ENCODE results near the gene ZNF280B.
"Not testable (repeated sequence)": the region's sequence is repeated elsewhere in the genome, so short reads cannot be mapped to it uniquely, and the experiment has no call there.

Gene ZNF280B

DNA sequence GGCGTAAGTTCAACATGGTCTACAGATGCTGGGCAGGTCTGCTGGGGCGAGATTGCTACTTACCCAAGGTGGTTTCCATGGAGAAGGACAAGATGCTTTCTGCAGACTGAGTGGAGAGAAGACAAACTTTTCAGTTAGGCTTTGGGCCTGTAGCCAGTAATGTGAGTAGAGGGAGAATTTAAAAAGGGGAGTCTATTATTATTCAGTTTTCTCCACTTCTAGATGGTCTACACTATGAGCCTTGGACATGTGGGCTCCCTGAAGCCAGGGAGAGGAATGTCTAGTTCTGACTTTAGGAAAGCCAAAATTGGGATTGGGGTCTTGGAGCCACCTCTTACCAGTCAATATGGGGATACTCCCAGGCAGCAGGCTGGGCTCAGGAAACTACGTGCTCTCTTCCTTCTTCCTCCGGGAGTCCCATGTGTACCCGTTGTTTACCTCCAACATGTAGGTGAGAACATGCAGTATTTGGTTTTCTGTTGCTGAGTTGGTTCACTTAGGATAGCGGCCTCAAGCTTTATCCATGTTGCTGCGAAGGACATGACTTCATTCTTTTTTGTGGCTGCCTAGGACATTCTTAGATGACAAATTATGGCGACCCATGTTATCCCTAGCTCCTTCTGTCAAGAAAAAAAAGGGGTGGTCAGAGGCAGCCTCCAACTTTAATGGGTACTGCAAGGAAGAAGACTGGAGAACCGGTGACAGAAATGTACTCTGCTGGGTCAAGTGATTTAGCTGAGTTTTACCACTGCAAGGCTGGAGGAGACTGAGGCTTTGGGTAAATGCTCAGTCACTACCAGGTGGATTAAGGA, 26.3 kb upstream of the ZNF280B start:
- no peak for DNase-seq

DNA sequence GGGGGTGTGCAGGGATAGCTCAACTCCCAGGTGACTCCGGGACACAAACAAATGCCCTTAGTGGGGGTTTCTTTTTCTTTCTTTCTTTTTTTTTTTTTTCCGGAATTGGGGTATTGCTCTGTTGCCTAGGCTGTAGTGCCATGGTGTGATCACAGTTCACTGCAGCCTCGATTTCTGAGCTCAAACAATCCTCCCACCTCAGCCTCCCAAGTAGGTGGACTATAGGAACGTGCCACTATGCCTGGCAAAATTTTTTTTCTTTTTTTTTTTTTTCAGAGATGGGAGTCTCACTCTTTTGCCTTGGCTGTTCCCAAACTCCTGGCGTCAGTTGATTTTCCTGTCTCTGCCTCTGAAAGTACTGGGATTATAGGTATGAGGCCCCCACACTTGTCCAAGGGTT, 25.3 kb upstream of the ZNF280B start:
- DNase-seq, result no peak

DNA sequence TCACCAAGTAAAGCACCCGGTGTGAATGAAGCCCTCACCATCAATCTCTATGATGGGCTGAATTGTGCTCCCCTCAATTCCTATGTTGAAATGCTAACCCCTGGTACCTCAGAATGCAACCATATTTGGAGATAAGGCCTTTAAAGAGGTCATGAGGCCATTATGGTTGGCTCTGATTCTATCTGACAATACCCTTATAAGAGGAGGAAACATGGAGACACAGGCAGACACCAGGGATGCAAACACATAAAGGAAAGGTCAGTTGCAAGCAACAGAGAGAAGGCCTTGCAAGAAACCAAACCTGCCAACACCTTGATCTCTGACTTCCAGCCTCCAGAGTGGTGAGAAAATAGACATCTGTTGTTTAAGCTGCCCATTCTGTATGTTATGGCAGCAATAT, 24.9 kb upstream of the ZNF280B start:
- DNase-seq, result no peak

DNA sequence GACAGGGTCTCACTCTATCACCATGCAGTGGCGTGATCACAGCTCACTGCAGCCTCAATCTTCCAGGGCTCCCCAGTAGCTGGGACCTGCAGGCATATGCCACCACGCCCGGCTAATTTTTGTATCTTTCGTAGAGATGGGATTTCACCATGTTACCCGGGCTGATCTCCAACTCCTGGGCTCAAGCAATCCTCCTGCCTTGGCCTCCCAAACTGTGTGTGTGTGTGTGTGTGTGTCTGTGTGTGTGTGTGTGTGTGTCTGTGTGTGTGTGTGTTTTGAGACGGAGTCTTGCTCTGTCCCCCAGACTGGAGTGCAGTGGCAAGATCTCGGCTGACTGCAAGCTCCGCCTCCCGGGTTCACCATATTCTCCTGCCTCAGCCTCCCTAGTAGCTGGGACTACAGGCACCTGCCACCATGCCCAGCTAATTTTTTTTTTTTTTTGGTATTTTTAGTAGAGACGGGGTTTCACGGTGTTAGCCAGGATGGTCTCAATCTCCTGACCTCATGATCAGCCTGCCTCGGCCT, 24.1 kb upstream of the ZNF280B start:
- DNase-seq, result not testable (repeated sequence)

DNA sequence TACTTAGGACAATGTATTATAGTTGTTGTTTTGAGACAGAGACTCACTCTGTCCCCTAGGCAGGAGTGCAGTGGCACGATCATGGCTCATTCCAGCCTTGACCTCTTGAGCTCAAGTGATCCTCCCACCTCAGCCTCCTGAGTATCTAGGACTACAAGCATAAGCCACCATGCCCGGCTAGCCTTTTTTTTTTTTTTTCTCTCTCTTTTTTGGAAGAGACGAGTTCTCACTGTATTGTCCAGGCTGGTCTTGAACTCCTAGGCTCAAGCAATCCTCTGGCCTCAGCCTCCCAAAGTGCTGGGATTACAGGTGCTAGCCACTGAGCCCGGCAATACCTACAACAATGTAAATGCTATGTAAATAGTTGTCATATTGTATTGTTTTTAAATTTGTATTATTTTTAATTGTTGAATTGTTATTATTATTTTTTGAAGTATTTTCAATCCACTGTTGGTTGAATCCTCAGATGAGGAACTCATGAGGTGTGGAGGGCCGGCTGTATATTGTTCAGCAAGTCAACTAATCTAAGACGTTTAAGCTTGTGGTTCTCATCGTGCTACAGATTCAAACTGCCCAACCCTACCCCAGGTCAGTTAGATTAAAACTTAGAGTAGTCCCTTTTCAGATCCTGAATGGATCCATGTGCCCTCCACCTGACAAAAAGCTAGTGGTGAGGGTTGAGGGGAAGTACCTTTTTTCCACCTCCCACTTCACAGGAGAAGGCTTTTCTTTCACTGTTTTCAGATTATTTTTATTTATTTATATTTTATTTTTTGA, 23.4 kb upstream of the ZNF280B start:
- DNase-seq, result no peak

DNA sequence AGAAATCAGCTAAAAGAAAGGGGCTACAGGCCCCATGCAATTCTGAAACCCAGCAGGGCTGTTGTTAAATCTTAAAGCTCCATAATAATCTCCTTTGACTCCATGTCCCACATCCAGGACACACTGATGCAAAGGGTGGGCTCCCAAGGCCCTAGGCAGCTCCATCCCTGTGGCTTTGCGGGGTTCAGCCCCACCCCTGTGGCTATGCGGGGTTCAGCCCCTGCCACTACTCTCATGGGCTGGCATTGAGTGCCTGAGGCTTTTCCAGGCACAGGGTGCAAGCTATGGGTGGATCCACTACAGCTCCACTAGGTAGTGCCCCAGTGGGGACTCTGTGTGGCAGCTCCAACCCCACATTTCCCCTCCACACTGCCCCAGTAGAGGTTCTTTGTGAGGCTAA, 20.2 kb upstream of the ZNF280B start:
- DNase-seq, result no peak

DNA sequence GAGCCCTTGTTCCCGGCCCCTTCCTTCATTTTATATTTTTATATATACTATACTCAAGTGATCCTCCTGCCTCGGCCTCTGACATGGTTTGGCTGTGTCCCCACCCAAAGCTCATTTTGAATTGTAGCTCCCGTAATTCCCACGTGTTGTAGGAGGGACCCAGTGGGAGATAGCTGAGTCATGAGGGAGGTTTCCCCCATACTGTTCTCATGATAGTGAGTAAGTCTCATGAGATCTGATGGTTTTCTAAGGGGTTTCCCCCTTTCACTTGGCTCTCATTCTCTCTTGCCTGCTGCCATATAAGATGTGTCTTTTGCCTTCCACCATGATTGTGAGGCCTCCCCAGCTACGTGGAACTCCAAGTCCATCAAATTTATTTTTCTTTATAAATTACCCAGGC, 18.8 kb upstream of the ZNF280B start:
- DNase-seq, result no peak

DNA sequence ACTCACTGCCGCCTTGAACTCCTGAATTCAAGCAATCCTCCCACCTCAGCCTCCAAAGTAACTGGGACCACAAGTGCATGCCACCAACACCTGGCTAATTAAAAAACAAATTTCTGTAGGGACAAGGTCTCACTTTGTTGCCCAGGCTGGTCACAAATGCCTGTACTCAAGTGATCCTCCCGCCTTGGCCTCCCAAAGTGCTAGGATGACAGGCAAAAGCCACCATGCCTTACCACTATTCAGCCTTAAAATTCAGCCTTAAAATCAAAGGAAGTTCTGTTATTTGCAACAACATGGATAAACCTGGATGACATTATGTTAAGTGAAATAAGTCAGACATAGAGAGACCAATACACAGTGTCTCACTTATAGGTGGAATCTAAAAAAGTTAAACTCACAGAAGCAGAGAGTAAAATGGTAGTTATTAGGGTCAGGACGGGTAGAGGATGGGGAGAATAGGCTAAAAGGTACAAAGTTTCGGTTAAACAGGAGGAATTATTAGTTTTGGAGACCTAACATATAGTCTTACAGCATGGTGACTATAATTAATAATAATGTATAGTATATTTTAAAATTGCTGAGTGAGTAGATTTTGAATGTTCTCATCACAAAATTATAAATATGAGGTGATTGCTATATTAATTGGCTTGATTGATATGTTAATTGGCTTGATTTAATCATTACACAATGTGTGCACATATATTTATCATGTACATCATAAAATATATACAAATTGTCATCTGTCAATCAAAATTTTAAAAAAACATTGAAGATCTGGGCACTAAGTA, 17.8 kb upstream of the ZNF280B start:
- no peak for DNase-seq

DNA sequence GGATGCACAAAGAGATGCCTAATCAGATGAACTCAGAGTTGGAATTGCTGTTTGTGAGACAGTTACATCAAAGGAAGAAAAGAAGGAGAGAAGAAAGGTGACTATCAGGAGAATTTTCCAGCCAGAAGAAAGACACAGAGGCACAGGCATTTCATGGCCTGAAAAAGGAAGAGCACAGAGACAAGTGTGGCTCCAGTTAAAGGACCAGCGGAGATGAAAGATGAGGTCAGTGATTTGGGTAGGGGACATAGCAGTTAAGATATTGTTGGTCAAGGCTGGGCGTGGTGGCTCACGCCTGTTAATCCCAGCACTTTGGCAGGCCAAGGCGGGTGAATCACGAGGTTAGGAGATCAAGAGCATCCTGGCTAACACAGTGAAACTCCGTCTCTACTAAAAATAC, 15.0 kb upstream of the ZNF280B start:
- no peak for DNase-seq

DNA sequence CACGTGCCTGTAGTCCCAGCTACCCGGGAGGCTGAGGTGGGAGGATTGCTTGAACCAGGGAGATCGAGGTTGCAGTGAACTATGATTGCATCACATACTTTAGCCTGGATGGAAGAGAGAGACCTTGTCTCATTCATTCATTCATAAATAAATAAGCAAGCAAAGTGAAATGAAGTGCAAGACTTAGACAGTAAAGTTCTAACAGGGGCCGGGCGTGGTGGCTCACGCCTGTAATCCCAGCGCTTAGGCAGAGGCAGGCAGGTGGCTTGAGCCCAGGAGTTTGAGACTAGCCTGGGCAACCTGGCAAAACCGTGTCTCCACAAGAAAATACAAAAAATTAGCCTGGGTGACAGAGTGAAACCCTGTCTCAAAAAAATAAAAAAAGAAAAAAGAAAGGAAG, 13.1 kb upstream of the ZNF280B start:
- no peak for DNase-seq

DNA sequence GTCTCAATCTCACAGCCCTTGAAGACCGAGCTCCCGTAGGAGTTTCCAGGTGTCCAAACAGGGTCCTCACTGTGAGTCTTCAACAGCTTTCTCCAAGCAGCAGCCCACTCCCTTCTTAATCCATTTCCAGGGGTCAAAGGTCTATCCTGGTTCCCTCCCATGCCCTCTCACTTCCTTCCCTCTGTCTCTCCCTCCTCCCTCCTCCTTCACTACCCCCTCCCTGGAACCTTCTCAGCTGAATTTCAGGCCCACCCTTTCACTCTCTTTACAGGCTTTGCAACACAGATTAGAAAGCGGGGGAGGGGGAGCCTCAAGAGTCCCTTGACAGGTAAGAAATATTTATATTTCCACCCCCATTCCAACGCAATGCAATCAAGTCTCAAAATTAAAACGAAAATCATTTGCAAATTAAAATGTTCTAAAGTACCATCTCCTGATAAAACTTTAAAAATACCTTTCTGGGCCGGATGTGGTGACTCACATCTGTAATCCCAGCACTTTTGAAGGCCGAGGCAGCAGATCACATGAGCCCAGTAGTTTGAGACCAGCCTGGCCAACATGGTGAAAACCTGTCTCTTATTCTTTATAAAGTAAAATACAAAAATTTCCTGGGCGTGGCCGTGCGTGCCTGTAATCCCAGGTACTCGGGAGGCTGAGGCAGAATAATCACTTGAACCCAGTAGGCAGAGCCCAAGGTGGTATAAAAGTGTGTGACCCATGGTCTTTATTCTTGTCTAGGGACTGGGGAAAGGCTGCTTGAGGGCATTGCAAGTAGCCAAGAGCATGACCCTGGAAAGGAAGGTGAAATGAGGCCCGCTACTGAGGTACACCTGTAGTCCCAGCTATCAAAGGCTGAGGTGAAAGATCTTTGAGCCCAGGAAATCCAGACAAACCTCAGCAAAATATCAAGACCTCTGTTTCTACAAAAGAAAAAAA, 12.4 kb upstream of the ZNF280B start:
- no peak for DNase-seq

DNA sequence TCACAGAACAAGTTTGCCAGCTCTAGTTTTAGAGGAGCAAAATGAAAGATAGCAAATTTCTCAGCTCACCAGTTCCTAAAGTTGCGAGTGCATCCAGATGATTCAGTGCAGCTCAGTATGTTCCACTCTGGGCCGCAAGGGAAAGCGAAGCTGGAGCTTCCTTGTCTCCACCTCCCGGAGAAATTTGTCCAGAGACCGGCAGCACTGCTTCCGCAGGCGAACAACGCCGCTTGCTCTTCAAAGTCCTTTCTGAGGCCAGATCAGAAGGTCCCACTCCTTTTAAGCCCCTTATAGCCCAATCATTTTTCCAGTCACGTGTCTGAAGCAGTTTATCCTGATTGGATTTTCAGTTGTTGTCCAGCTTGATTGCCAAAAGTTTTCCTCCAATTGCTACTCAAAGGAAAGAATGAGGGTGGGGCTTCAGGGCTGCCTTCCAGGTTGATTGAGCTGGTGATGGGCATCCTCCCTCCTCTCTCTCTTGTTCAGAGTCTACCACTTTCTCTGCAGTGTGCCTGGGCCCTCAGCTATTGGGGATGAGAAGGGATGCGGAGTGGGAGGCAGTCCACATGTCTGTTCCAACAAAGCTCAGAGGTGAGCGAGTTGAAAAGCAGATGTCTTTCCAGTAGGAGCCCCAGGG, 11.6 kb upstream of the ZNF280B start, which contains the start of gene ZNF280A:
TSS of gene ZNF280A (minus strand) at position 251 of the 637 bp plus-strand sequence. CDS start 4,640 bp downstream, outside the sequence.
- no peak for DNase-seq

DNA sequence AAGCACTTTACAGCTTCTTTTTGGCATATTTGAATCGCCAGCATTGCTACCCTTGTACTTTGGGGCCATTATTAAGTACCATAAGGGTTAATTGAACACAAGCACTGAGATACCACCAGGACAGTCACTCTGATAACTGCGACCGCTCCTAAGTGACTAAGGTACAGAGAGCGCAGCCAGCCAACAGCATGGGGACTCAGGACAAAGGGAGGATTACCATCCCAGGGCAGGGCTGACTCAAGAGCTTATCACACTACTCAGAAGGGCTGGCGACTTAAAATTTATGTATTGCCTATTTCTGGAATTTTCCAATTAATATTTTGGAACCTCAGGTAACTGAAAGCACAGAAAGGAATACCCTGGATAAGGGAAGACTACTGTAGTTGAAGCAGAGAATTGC, 11.0 kb upstream of the ZNF280B start:
- DNase-seq, result no peak

DNA sequence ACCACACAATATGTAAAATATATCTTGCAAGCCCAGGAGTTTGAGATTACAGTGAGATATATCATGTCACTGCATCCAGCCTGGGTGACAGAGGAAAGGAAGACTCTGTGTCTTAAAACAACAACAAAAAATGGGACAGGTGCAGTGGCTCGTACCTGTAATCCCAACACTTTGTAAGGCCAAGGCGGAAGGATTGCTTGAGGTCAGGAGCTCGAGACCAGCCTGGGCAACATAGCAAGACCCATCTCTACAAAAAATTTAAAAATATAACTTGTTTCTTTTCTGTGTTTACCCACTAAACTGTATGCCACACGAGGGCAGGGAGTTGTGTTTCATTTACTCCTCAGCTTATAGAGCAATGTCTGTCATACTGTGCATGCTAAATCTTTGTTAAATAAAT, 8.4 kb upstream of the ZNF280B start:
- no peak for DNase-seq

DNA sequence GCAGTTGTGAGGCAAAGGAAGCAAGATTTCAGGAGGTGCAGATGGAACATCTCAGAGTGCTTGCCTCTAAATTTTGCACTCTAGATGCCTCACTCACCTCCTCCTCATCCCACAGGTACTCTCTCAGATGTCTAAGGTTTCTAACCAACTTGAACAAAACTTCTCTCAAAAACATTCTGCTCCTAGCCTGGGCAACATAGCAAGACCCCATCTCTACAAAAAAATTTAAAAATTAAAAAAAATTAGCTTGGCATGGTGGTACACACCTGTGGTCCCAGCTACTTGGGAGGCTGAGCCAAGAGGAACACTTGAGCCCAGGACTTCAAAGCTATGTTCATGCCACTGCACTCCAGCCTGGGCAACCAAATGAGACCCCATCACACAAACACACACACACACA, 7.3 kb upstream of the ZNF280B start:
- DNase-seq, result no peak

DNA sequence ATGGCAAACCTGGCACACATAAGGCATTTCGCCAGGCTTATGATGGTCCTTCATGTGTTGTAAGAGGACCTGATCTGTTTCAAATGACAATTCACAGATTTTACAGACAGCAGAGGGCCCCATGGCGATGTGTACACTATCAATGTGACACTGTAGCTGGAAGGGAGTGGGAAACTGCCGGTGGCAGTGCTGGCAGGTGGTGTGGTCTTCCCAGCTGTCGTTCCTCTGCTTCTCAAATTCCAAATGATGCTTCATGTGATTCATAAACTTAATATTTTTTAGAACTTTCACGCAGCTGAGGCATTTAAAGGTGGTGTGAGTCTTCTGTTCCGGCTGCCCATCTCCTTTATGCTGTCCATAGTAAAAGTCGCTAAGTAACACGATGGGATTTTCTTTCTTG, 5.9 kb upstream of the ZNF280B start:
- not testable (repeated sequence) for DNase-seq

DNA sequence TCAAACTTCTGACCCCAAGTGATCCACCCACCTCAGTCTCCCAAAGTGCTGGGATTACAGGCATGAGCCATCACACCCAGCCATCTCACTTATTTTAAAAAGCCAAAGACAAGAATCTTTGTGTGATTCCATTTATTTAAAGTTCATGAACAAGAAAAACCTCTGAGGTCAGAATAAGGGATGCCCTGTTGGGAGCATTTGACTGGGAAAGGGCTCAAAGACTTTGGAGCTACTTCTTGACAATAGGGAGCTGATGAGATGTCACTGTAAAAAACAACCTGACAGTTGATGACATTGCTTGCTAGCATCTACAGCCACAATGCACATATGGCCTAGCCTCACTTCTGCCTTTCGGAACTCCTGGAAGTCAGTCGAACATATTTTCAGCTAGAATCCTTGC, 5.1 kb upstream of the ZNF280B start:
- DNase-seq, result no peak

DNA sequence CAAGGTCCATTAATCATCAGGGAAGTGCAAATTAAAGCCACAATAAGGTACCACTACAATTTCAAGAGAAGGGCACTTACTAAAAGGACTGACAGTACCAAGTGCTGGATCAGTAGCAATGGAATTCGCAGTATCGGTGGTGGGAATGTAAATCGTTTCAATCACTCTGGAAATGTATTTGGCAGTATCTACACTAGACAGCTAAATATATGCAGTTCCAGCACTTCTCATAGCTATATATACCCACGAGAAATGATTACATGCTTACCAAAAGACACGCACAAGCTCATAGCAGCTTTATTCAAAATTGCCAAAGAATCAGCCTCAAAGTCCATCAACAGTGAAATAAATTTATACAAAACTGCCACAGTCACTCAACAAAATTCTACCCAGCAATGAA, 4.4 kb upstream of the ZNF280B start:
- DNase-seq, result no peak

DNA sequence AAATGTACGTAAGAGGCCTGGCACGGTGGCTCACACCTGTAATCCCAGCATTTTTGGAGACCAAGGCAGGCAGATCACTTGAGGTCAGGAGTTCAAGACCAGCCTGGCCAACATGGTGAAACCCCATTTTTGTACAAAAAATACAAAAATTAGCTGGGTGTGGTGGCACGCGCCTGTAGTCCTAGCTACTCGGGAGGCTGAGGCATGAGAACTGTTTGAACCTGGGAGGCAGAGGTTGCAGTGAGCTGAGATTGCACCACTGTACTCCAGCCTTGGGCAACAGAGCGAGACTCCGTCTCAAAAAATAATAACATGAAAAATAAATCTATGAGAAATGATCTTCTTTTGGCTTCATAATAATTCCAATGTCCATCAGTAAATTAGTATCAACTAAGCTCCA, 2.3 kb upstream of the ZNF280B start:
- not testable (repeated sequence) for DNase-seq

DNA sequence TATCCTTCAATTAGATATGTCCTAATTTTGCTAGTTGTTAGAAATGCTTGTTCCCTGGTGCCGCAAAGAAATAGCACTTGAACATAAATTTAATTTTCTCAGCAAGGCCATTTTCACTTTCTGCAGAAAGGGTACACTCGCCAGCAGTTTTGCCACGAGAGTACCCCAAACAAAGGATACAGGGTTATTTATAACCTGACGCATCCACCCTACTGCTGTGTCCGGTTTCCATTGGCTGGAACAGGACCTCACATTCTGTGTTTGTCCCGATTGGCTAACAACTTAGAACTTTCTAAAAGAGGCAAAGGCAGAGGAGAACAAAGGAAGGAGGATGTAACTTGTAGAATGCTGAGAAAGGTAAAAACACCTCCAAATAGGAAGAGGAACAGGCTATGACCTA, 1.4 kb upstream of the ZNF280B start:
- not testable (repeated sequence) for DNase-seq

DNA sequence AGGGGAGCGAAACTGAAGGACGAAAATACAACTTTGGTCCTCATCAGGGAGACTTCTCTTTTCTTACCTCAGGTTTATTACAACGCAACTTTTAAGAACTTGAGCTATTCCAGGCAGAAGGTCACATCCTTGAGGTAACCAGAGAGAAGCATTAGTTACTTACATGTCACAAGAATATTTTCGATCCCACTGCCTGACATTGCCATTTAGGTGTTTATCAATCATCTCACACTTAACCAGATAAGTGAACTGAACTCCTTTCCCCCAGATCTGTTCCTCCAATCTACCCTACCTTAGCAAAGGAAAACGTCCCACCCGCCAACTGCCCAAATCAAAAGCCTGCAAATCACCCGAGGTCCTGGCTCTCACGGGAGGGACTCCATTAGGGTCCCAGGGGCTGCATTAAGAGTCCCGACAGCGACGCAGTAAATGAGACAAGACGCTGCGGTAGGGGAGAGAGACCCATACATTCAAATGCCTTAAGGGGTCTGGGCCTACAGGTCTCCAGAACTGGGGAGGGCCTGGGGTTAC, 734 bp downstream of the ZNF280B start:
- DNase-seq, result no peak
